GM21737 (cell line): Measurements from ENCODE around the gene LBX1.

ENCODE experiments used
- ATAC-seq: cut with Tn5 transposase; IDR thresholded peaks from one replicate; pipeline ENCODE4 v1.9.1; 2021; ENCODE audit warnings: mild to moderate bottlenecking, moderate library complexity; ENCODE audit not compliant: unreplicated experiment

Gene LBX1

GRCh38 chr10:101226491-101227428 is 2.5 kb downstream of the LBX1 start:
- ATAC-seq, result no peak

DNA sequence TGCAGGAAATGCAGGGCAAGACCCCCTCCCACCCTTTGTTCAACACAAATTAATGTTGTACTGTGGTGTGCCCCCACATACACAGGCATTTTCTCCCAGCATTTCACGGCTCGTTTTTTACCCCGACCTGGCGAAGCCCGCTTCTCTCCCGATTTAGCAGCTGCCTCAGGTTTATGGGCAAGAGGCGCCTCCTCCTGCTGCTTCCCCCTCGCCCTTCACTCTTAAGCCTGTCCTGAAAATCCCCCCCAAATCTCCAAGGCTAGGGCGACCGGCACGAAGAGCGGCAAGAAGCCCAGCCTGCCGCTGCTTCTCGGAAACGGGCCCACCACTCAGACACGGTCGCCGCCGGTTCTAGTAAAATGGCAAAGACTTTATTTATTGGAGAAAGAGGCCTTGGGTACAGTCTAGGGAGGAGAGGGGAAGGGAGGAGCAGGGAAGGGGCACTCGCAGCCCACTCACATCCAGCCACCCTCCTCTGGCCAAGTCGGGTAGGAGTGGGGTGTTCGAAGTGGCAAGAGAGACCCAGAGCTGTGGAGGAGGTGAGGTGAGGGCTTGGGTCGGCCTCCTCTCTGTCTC is 3.3 kb downstream of the LBX1 start:
- ATAC-seq, result no peak

- ATAC-seq, result no peak
These were observed 4.1 kb downstream of the LBX1 start for GRCh38 chr10:101224910-101225823.

GRCh38 chr10:101224060-101224909 is 5.0 kb downstream of the LBX1 start:
- ATAC-seq, result no peak

GRCh38 chr10:101223274-101224059 is 5.8 kb downstream of the LBX1 start:
- no peak for ATAC-seq

- ATAC-seq, result no peak
These were observed 6.5 kb downstream of the LBX1 start for GRCh38 chr10:101222683-101223273.

DNA sequence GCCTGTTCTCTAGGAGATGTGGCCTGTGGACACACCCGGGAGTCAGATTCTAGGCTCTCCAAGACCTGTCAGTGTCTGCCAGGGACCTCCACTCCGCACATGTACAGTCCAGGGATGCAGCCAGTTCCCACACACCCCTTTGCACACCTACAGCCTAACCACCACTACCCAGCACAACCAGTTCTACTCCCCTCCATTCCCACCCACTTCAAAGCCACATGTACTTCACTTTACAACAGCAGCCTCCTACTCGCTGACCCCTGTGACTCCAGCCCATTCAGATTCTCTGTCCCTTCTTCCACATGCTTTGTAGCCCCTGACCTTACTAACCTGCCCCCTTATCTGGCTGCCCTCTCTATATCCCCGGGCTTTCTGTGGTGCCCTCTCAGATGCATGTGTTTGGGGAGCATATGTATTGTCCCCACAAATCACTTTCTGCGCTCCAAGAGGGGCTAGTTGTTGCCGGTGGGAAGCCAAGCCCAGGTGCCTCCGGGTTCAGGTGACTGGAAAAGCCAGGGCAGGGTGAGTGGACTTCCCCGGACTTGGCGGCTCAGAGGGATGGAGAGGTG is 7.2 kb downstream of the LBX1 start:
- no peak for ATAC-seq

DNA sequence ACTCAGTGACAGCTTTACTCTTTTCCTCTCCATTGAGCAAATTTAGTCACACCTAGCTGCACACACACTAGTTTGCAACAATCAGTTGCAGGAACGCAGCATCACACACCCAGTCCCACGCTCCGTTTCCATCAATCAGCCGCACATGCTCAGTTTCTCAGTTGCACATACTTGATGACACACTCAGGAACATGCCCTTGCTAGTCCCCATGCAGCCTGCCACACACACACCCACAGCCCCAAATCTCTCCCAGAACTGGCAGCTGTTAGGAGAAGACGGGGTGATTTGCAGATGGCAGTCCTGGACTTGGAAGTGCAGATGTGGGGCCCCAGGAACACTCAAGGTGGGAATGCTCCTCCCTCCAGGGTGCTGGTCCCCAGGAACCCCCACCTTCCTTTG is 7.7 kb downstream of the LBX1 start:
- no peak for ATAC-seq

- no peak for ATAC-seq
These were observed 9.3 kb downstream of the LBX1 start for GRCh38 chr10:101219946-101220451.

DNA sequence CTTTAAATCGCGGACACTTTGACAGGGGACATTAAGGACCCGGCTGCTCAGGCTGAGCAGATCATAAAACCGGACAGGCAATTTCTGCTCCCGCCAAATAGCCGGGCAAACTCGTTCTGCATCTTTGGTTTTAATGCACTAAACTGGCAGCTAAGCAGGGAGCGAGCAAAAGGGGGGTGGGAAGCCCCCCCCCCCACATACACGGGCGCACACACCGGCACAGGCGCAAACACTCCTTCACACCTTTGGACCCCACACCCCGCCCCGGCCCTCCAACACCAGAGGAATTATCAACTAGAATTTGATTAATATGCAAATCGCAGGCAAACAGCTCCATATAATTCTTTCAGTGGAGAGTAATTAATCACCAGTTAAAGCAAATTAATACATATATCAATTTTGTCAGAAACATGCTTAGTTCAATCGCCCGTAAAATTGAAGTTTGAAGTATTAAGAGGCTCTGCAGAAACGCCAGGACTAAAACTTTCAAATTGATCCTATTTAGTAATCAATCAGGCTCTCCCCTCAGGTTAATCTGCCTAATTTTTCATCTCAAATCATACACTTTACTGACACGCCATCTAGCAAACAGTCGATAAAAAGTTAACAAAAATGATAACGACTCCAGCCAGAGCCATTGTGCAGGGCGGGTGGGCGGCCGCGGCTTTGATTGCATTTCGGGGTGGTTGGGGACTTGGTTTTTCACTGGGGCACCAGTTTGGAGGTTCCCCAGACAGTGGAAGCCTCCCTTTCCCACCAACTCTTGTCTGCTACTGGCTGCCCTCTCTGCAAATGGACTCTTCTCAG is 9.9 kb downstream of the LBX1 start:
- no peak for ATAC-seq

- no peak for ATAC-seq
These were observed 10.7 kb downstream of the LBX1 start for GRCh38 chr10:101218351-101219138.

DNA sequence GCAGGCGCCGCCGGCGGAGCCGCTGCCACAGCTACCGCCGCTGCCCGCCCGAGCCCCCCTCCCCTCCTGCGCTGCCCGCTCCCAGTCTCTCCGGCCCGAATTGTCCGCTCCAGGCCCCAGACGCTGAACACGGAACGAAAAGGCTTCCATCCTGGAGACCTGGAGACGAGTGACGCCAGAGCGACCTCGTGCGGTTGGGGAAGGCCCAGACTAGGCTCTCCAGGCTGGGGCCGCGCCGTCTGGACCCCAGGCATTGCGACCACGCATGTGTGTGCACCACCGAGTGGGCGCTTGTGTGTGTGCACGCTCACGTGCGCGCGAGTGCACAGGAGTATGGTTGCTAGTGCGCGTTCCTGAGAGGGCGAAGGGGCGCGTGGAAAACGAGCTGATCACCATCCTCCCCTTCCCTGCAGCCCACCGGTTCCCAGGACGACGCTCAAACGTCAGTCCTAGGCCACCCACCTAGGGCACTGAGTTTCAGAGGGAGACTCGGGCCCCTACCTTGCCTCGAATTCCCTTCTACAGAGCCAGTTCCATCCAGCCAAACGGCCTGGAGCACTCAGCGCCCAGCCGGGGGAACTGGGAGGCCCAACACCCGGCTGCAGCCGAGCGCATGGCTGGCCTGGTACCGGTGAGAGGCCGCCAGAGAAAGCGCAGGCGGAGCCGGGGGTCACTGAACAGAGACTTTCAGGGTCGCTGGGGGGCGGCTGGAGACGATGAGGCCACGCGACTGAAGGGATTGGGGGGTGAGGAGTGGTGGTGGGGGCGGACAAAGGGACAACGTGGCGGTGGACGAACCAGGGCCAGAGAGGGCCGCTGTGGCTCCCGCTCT is 11.6 kb downstream of the LBX1 start:
- ATAC-seq, result no peak

DNA sequence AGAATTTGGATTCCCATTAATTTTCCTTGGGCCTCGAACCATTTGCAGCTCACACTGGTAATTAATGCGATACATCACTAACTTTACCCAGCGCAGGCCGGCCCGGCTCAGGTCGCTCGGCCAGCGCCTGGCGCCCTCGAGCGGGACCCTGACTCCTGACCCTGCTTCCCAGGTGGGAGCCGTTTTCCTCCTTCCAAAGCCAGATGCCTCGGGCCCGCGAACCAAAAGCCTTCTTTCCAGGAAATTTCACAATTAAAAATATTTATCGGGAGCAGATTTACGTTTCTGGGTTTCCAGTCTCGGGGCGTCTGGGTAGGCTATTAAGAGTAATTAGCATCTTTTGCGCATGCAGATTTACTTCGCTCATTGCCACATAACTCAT is 12.2 kb downstream of the LBX1 start:
- no peak for ATAC-seq

GRCh38 chr10:101216207-101217043 is 12.8 kb downstream of the LBX1 start:
- no peak for ATAC-seq
